Heart left ventricle (tissue), 16 donors: ENCODE data around the gene ARHGEF26. TPM values are rescaled to one million over a fixed set of nuclear protein-coding genes. Genes with fewer than 3 reads are reported as not detected.

Experiments used
- ATAC-seq, 4 donors: fragments of 200-7000 bp; cut with Tn5 transposase; one replicate each; pipeline ENCODE4 v1.9.1; 2020 to 2022; ENCODE audit warnings: moderate library complexity in 4 of 4, mild to moderate bottlenecking in 3 of 4, moderate number of reproducible peaks in 1 of 4
- DNase-seq, 5 donors: peaks; one replicate each; pipeline ENCODE4 v3.0.0-alpha.2; 2020
- H3K27ac ChIP-seq, 12 donors: fragments of 200-600 bp; sonication (generic) in 4 of 12; one replicate each; pipeline versions ENCODE4 v1.5.0 to v1.8.0; 2016 to 2022; ENCODE audit warnings: mild to moderate bottlenecking in 2 of 12
- H3K27me3 ChIP-seq, 9 donors: fragments of 200-600 bp; sonication (generic) in 2 of 9; one replicate each; pipeline versions ENCODE4 v1.5.1 to v1.8.0; 2016 to 2022; ENCODE audit warnings: mild to moderate bottlenecking in 3 of 9
- H3K36me3 ChIP-seq, 9 donors: fragments of 200-600 bp; sonication (generic) in 2 of 9; one replicate each; pipeline versions ENCODE4 v1.5.0 to v1.8.0; 2018 to 2022; ENCODE audit warnings: mild to moderate bottlenecking in 2 of 9
- H3K4me1 ChIP-seq, 12 donors: fragments of 200-600 bp; sonication (generic) in 4 of 12; one replicate each; pipeline versions ENCODE4 v1.5.0 to v1.8.0; 2016 to 2022; ENCODE audit warnings: mild to moderate bottlenecking in 3 of 12
- H3K4me3 ChIP-seq, 12 donors: fragments of 200-600 bp; sonication (generic) in 4 of 12; one replicate each; pipeline versions ENCODE4 v1.5.0 to v1.8.0; 2017 to 2022; ENCODE audit warnings: mild to moderate bottlenecking in 9 of 12, moderate library complexity in 4 of 12
- H3K9me3 ChIP-seq, 12 donors: fragments of 200-600 bp; sonication (generic) in 4 of 12; one replicate each; pipeline versions ENCODE4 v1.5.0 to v1.8.0; 2016 to 2022; ENCODE audit warnings: mild to moderate bottlenecking in 1 of 12
- POLR2A ChIP-seq, 2 donors: fragments of 450-650 bp; IDR thresholded peaks; one replicate each; pipeline ENCODE4 v1.6.1; 2017; ENCODE audit warnings: antibody characterized with exemption in 2 of 2, mild to moderate bottlenecking in 2 of 2, moderate library complexity in 2 of 2
- WGBS, 4 donors: extraction: QIAGEN DNeasy Blood & Tissue Kit in 2 of 4; methylation state at CpG; one replicate each; pipeline versions ENCODE4 v1.1.5 to v1.1.7; 2013 to 2018; 5-methylcytosine and 5-hydroxymethylcytosine counted together
- intact Hi-C, 10 donors: fragments of 100-400 bp; cut with DNase I; formaldehyde crosslinking; loops; one replicate each; pipeline versions ENCODE4 v1.11.1 to v1.14.2; 2022
- polyA plus RNA-seq, 2 donors: library from polyadenylated mRNA; stranded (reverse); fragments of 200-250 nt; gene quantifications; one replicate each; pipeline ENCODE4 v1.2.3, GENCODE V29; 2013
- total RNA-seq, 9 donors: library from RNA; depleted of rRNA in 2 of 9; stranded (reverse); fragments of >200 nt in 2 of 9; fragmentation: NEBNext Ultra II Directional in 3 of 9; extraction: Animal tissue kit (Norgen Biotek cat#: 25700) in 3 of 9; gene quantifications; one replicate each; pipeline versions ENCODE4 v1.1.0 to v1.2.4, GENCODE V29; 2016 to 2023
- TF ChIP-seq, protein P1 (sequence below), 12 donors: fragments of 200-600 bp; sonication (generic) in 4 of 12; IDR thresholded peaks; one replicate each; pipeline versions ENCODE4 v1.5.0 to v1.8.0; 2018 to 2022; ENCODE audit warnings: antibody characterized with exemption in 12 of 12, mild to moderate bottlenecking in 5 of 12
- donor health status: ischemic (EF 13 %, LVEDD 7.1; RV severe dilation, severe dysfunction).
- donor health status: healthy with polysubstance abuse.
- donor health status: DM: no; HTN: yes; CAD: no.
- donor health status: DM: no; HTN: no; CAD: no.
- donor health status: ischemic (EF 25% LVEDD 6.9; RV normal size, moderate dysfunction).
- donor health status: ischemic (EF 25% LVEDD 5.7; RV mildly dilated, moderate dysfunction).
- donor health status: healthy.
- donor health status: DM: yes; HTN: yes; CAD: no.
- donor health status: ischemic (EF 35%, LVEDD 5.7; RV mildly dilated, moderate dysfunction).
- donor health status: nonischemic (EF 11% LVEDD 7.7; RV severe dilation, severe dysfunction).
- donor health status: DM: yes; HTN: yes; CAD: no.
- donor health status: PGD.
- donor health status: ischemic (EF 29% LVEDD 5.4; RV normal size, mild dysfunction).
- donor health status: nonischemic (EF 23%, LVEDD 6.1; RV moderate dilation, normal function).

Gene ARHGEF26
- total and polyA plus RNA-seq, 11 donors = 0.68 to 2.3 (median 1.3) TPM

DNA sequence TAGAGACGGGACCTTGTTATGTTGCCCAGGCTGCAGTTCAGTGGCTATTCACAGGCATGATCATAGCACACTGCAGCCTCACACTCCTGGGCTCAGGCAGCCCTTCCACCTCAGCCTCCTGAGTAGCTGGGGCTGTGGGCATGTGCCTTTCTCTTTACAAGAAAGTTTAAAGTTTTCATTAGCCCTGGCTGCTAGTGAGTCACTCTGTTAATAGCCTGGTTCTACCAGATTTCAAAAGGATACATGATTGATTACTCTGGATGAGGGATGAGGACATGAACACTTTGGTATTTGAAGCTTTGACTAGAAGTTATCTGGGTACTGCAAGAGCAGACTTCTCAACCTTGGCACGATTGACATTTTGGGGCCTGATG lies 108.0 kb downstream of the ARHGEF26 start:
- no peak for ATAC-seq

GRCh38 chr3:154235330-154235729 lies 114.1 kb downstream of the ARHGEF26 start:
- Histone ChIP-seq H3K4me1 (peaks cover 0 to 6% (median 0%) of the 10 kb centered on the region in 12 donors), H3K27ac (no peak overlapping the region), H3K27me3 (no peaks in the 10 kb centered on the region), H3K4me3 (no peak overlapping the region), H3K36me3 (peaks cover 0 to 2% (median 0%) of the 10 kb centered on the region in 9 donors), H3K9me3 (no peaks in the 10 kb centered on the region)
- WGBS, 4 donors = 90 to 97% (median 95%) methylated on average over 1 of the region's 1 CpG
- ATAC-seq = no peak
- intact Hi-C loops = loop anchor here in 1 of 10 donors (10.0 kb wide), 1 partner anchor 111 kb away; the partner anchor contains the start of gene ARHGEF26
- TF ChIP-seq POLR2A (IDR thresholded peaks at IDR 0.05) = no peak
- TF ChIP-seq, protein P1, sequence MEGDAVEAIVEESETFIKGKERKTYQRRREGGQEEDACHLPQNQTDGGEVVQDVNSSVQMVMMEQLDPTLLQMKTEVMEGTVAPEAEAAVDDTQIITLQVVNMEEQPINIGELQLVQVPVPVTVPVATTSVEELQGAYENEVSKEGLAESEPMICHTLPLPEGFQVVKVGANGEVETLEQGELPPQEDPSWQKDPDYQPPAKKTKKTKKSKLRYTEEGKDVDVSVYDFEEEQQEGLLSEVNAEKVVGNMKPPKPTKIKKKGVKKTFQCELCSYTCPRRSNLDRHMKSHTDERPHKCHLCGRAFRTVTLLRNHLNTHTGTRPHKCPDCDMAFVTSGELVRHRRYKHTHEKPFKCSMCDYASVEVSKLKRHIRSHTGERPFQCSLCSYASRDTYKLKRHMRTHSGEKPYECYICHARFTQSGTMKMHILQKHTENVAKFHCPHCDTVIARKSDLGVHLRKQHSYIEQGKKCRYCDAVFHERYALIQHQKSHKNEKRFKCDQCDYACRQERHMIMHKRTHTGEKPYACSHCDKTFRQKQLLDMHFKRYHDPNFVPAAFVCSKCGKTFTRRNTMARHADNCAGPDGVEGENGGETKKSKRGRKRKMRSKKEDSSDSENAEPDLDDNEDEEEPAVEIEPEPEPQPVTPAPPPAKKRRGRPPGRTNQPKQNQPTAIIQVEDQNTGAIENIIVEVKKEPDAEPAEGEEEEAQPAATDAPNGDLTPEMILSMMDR (IDR thresholded peaks at IDR 0.05) = no peak
- DNase-seq = no peak

More for the DNA sequence above, 108.0 kb downstream of the ARHGEF26 start:
- intact Hi-C loops = no loop called here
- Histone ChIP-seq H3K27me3 (no peaks in the 10 kb centered on the region), H3K9me3 (no peaks in the 10 kb centered on the region), H3K4me1 (peaks cover 0 to 24% (median 0%) of the 10 kb centered on the region in 12 donors), H3K4me3 (no peak overlapping the region), H3K36me3 (peaks cover 0 to 7% (median 0%) of the 10 kb centered on the region in 9 donors), H3K27ac (peak overlapping the region in 1 of 12 donors; percentile 17)
- 63 to 75% (median 72%) methylated on average over 2 of the region's 2 CpGs for WGBS, 4 donors
- DNase-seq = no peak
- TF ChIP-seq, protein P1 (IDR thresholded peaks at IDR 0.05) = no peak
- no peak for TF ChIP-seq POLR2A (IDR thresholded peaks at IDR 0.05)

DNA sequence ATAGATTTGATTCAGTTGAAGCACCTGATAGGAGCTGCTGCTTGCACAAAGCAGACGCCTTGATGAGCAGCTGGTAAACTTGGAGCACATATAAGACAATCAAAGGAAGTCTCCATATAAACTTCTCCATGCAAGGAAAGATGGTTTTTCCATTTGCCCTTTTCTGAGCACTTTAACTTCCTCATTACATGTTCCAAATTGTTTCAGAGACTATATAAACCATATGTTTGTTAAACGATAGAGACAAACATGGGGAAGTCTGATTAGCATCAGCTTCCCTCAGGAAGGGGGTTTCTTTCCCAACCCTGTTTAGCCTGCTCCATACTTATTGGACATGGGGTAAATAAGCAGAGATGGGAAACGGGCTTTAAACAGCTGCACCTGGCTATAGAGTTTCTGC lies 115.1 kb downstream of the ARHGEF26 start:
- TF ChIP-seq, protein P1 (IDR thresholded peaks at IDR 0.05) = no peak
- no peak for TF ChIP-seq POLR2A (IDR thresholded peaks at IDR 0.05)
- Histone ChIP-seq H3K4me3 (no peak overlapping the region), H3K27me3 (no peaks in the 10 kb centered on the region), H3K36me3 (peaks cover 0 to 8% (median 0%) of the 10 kb centered on the region in 9 donors), H3K4me1 (peaks cover 0 to under 1% (median 0%) of the 10 kb centered on the region in 12 donors), H3K9me3 (no peaks in the 10 kb centered on the region), H3K27ac (peak overlapping the region in 2 of 12 donors; percentile 8 to 9)
- ATAC-seq = no peak
- intact Hi-C loops = loop anchor here in 1 of 10 donors (10.0 kb wide), 1 partner anchor 112 kb away; the partner anchor contains the start of gene ARHGEF26
- 53 to 70% (median 63%) methylated on average over 3 of the region's 3 CpGs for WGBS, 4 donors
- DNase-seq = no peak

DNA sequence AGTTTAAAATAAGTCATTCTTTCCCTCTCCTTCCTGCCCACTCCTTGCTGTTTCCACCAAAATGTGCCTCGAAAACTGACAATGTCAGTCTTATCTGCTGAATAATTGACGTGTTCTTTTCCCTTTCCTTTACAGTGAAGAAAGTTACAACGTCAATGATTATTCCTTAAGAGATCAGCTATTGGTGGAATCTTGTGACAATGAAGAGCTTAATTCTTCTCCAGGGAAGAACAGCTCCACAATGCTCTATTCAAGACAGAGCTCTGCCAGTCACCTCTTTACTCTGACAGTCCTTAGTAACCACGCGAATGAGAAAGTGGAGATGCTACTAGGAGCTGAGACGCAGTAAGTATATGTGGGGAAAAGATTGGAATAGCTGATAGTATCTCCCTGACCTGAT lies 119.0 kb downstream of the ARHGEF26 start:
- DNase-seq (no peak), ATAC-seq (no peak)
- Histone ChIP-seq H3K36me3 (peaks cover 0 to 8% (median 0%) of the 10 kb centered on the region in 9 donors), H3K27me3 (no peaks in the 10 kb centered on the region), H3K9me3 (no peaks in the 10 kb centered on the region), H3K4me3 (no peak overlapping the region), H3K27ac (no peak overlapping the region), H3K4me1 (peaks cover 0 to 18% (median 0%) of the 10 kb centered on the region in 12 donors)
- no peak for TF ChIP-seq POLR2A (IDR thresholded peaks at IDR 0.05)
- TF ChIP-seq, protein P1 (IDR thresholded peaks at IDR 0.05) = no peak
- intact Hi-C loops = no loop called here
- 81 to 88% (median 87%) methylated on average over 6 of the region's 6 CpGs for WGBS, 4 donors
